ENCODE measurements around the gene USP13.

GRCh38 chr3:179716226-179716625, 63.4 kb downstream of the USP13 start:
- TF ChIP-seq CTCF (conservative IDR thresholded peaks at IDR 0.05; ENCODE audit: low read depth, low read length) (no peak), EZH2 (IDR thresholded peaks at IDR 0.05; ENCODE audit: borderline replicate concordance, low read depth, low read length, poor library complexity, severe bottlenecking) (no peak)
